ENCODE results near the gene SLITRK6.
"Not testable (repeated sequence)": the region's sequence is repeated elsewhere in the genome, so short reads cannot be mapped to it uniquely, and the experiment has no call there.

Gene SLITRK6, protein sequence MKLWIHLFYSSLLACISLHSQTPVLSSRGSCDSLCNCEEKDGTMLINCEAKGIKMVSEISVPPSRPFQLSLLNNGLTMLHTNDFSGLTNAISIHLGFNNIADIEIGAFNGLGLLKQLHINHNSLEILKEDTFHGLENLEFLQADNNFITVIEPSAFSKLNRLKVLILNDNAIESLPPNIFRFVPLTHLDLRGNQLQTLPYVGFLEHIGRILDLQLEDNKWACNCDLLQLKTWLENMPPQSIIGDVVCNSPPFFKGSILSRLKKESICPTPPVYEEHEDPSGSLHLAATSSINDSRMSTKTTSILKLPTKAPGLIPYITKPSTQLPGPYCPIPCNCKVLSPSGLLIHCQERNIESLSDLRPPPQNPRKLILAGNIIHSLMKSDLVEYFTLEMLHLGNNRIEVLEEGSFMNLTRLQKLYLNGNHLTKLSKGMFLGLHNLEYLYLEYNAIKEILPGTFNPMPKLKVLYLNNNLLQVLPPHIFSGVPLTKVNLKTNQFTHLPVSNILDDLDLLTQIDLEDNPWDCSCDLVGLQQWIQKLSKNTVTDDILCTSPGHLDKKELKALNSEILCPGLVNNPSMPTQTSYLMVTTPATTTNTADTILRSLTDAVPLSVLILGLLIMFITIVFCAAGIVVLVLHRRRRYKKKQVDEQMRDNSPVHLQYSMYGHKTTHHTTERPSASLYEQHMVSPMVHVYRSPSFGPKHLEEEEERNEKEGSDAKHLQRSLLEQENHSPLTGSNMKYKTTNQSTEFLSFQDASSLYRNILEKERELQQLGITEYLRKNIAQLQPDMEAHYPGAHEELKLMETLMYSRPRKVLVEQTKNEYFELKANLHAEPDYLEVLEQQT

DNA sequence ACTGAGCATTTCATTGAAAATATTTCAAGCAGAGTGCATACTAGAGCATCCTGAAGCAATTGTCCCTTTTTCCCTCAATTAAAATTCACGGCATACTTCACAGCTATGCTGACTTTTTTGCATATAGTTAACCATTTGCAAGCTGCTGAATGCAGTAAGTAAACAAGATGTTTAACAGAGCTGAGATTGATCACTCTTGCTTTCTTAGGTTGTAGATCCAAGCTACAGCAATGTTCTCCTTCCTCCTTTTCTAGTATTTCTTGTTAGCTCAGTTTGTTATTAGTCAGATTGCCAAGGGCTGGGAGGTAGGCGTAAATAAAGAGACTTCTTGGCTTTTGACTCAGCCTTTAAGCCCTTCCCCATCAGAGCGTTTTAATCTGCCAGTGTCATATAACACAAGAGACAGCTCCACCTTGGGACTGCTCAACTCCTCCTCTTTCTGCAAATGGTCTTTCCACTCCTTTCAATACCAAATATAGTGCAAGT is at the start of gene SLITRK6:
SLITRK6 (minus strand) TSS at position 323 of the 486 bp plus-strand sequence. CDS start 2,911 bp downstream, outside the sequence.
- DNase-seq = no peak

DNA sequence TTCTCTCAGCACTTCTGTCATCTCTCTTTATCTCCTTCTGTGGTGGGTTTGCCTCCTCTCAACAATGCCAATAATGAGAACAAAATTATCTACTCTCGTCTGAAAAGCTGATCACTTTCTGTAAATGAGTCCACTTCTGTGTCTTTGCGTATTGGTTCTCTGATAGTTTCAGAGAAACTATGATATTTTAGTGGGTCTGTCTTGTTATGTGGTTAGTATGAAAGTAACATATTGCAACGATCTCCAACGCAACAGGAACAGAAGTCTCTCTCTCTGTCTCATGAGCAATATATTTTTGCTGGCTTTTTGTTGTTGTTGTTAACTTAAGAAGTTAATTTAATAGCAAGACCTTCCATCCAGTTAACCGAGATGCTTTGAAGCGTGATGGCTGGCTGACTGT is 47.8 kb upstream of the SLITRK6 start:
- DNase-seq = no peak

DNA sequence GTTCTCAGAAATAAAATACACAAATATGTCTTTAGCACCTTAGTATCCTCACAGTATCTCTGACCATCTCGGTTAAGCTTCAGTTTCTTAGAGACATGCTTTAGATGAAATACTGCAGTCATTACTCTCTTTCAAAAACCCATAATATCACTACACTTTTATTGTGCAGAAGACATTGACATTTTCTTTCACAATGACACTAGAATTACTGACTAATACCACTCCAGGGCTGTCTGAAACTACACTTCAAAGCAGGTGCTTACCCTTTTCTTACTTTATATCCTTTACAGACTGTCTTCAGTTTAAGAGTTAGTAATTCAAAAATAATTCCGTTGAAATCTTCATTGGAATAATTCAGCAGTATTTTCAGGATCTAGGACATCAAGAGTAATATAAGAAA is 42.2 kb upstream of the SLITRK6 start:
- DNase-seq = no peak

DNA sequence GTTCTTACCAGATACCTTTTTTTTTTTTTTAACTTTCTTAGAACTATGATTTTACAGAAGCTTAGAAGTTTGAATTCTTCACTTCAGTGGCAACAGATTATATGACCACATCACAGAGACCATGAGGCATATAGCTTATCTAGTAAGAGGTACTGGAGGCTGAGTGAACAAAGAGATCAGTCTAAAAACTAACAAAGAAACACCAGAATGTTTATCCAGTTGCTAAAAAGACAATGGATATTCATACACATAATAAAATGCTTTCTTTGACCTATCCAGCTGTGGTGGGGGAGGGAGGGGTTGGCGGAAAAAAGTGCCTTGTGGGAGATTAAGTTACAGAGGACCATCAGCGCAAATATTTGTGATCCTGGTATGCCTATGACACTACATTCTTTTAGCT is 34.7 kb upstream of the SLITRK6 start:
- DNase-seq = no peak

DNA sequence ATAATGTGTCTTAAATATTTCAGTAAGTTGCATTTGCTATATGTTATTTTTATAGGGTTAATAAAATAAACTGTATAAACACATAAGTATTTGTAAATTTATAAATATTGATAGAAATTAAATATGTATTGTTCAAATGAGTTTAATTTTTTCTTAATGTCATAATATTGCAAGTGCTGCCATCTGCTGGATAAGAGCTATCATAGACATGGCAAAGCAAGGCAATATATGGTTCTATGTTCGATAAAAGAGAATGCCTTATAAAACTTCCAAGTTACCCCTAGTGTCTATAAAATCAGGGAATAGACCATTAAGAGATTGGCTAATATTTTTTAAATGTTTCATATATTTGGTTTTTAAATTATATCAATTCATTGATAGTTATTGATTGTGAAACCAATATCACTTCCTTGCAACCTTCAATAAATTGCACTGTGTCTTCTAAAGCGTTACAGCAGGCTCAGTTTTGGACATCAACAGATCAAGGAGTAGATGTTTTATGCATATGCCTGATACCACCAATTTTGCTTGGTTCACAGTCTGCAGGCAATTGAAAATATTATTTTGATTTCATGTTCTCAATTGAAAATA is 29.0 kb upstream of the SLITRK6 start:
- no peak for DNase-seq

DNA sequence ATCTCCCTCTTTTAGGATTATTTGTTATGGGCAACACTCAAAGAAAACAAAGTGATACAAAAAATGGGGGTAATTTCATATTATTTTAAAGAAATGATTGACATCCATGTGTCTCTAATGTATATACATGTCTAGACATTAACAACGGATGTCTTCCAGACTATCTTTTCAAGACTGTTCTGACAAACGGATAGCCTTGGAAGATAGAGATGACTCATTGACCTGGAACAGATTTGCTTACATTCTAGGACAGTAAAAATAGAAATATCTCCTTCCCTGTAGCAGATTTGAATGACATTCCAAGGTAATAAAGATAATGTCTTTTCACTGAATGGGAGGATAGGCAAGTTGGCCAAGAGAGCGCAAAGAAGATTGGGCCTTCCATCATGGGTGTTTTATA is 26.2 kb upstream of the SLITRK6 start:
- no peak for DNase-seq

DNA sequence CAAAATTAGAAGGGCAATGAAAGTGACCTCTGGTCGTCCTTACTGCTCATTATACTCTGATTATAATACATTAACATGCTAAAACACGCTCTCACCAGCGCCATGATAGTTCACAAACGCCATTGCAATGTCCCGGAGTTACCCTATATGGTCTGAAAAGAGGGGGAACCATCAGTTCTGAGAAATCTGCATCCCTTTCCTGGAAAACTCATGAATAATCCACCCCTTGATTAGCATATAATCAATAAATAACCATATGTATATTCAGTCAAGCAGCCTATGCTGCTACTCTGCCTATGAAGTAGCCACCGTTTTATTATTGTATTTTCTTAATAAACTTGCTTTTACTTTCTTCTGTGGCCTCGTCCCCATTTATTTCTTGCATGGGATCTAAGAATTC is 24.6 kb upstream of the SLITRK6 start:
- DNase-seq = no peak

DNA sequence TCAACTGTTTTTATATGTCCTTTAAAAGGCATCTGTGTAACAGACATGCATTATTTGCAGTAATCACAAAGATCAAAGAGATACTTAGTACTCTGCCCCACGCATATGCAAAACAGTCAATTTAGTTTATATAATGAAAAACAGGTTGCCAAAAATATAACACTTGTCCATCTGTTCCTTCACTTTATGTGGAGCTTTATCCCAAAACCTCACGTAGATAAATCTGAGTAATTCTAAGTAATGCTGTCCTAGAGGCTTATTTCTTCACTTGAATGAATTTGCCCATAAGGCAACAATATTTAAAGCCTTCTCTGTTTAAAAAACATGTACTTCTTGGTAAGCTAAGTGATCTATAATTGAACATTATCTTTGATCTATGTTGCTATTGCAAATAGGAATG is 20.3 kb upstream of the SLITRK6 start:
- no peak for DNase-seq

DNA sequence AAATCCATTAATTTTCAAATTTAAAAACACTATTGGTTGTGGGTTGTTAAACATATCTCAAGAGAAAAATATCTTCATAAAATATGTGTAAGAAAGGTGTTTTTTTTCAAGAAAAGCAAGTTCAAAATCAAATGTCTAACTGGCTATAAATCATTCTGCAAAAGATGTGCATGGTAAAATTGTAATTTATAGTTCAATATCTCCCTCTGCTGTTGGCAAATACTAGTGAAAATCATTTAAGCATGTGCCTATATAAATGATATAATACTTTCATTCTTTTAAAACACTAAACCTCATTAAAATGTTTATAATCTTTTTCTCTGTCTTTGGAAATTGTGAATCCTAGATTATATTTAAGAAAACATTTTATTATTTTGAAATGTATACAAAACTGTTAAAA is 17.2 kb upstream of the SLITRK6 start:
- no peak for DNase-seq

DNA sequence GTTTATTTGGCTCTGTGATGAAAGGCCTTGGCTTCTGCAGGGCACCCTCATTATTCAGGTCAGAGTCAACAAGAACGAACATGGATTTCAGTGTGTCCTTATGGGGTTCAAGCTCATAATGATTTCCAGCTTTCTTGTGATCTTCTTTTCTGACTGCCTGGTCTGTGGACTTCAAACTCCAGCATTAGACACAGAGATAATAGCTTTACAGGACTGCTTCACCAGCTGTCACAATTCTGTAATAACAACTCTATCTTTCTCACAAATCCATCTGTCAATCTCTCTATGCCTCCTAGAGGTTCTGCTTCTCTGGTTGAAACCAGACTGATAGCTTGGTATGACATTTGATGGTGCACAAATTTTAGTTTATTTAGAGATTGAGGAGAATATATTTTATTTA is 13.1 kb upstream of the SLITRK6 start:
- DNase-seq = no peak

DNA sequence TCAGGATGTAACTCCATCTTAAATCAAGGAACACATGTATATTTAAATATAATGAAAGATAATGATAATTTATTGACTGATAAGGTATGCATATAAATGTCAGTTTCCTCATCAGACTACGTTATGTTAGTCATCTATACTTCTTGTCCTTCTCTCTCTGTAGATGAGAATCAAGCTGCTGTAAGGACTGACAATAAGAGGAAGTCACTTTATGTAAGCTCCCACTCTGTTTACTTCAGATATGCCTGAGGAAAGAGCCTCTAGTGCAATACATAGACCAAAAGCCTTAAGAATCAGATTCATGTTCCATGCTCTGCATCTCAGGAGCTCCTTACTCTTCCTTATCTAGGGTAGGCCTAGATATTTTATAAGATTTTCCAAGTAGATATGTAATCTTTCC is 9.6 kb upstream of the SLITRK6 start:
- no peak for DNase-seq

DNA sequence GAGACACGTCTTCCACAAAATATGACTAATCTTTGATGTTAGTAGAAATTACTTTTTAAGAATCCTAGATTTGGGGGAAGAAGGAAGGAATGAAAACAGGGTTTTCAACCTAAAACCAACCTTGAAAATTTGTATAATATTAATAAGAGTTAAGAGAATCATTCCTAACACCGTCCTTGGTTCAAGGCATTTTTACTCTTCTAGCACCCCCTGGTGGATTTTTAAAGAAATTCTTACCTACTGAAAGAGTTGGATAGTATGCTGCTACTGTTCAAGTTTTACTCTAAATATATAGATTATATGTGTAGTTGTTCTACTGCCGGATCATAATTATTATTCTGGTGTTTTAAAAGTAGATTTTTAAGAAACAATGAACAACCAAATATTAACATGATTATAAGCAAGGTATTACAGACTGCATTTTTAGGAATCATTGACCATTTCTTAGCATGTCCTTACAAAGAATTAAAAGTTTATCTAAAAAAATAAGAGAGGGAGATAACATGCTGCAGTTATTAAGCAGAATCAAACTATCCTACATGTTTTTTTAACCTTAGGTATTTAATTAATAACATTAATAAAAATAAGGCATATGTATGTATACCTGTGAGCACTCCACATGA is 7.4 kb upstream of the SLITRK6 start:
- no peak for DNase-seq

DNA sequence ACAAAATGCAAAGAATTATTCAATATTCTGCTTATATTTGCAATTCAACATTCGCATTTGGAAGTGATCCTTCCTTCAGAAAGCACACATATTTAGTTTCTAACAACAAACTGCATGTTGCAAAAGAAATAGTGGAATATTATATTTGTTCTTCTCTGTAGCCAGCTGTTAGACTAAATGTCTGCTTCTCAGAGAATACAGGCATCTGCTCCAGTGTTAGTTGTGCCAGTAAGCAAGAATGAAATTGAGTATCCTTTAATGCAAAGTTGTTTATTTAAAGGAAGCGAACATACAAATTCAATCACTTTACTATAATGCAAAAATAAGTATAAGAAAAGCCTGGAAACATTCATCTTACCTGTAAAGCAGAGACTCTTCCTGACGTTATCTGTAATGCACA is 663 bp downstream of the SLITRK6 start:
- DNase-seq = no peak

DNA sequence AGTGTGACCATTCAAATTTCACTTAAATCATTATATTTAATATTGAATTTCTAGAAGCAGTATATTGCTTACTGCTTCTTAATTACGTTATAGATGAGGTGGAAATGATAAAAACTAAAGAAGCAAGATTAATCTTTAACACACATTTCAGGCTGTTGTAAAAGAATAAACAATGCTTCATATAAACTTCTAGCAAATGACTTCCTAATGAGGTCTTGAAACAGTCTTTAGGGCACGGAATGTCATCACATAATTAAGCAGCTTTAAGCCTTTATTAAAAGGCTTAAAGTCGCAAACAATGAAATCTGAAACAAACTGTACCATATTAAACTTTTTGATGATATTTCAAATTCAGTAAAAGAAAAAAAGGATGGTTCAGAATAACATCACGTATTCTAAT is 1.9 kb downstream of the SLITRK6 start:
- DNase-seq = no peak

DNA sequence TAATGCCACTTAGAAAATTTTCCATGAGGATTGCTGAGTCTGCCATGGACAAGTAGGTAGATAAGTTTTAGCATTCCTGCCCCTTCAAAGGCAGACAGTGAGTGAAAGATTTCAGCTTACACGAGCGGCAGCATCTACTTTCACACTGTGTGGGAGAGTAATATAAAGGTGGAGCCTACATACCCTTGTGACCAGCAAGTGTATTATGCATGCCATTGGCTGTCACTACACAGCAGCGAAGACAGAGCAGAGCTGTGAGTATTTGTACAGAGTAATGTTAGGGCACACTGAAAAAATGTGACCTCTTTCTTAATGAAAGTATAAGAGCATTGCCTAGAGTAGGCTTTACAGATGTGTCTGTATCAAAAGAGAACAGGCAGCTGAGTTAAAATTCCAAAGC is 14.0 kb downstream of the SLITRK6 start:
- DNase-seq = no peak

DNA sequence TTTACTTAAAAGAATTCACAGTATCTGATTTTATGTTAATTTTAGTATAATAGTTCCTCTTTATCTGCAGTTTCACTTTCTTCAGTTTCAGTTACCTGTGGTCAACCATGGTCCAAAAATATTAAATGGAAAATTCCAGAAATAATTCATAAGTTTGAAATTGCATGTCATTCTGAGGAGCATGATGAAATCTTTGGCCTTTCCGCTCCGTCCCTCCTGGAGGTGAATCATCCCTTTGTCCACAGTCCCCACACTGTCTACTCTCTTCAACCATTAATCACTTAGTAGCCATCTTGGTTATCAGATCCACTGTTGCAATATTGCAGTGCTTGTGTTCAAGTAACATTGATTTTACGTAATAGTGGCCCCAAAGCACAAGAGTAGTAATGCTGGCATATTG is 26.9 kb downstream of the SLITRK6 start:
- no peak for DNase-seq

DNA sequence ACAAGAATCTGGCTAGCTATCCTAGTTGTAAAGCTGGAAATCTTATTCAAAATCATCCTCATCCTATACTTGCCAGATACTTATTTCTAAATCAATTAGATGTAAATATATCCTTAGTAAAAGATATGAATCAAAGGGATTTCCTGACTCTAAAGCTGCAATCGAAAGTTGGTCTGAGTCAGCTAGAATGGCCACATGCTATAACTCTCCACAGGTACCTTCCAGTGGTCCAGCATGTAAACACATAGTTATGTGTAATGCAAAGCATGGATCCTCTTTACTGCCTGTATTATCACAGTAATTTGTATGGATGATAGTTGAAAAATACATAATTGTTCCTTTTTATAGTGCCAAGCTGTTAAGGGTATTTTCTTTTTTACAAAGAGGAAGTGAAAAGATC is 27.4 kb downstream of the SLITRK6 start:
- no peak for DNase-seq

DNA sequence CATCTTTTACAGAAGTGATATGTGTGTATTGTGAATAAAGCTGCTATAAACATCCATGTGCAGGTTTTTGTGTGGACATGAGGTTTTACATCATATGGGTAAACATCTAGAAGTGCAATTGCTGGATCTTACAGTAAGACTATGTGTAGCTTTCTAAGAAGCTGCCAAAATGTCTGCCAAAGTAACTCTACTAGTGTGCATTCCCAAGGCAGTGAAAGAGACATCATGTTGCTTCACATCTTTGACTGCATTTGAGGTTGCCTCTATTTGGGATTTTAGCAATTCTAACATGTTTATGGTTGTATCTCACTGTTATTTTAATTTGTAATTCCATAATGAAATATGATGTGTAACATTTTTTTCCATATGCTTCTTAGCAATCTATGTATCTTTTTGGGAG is 30.3 kb downstream of the SLITRK6 start:
- DNase-seq = no peak

DNA sequence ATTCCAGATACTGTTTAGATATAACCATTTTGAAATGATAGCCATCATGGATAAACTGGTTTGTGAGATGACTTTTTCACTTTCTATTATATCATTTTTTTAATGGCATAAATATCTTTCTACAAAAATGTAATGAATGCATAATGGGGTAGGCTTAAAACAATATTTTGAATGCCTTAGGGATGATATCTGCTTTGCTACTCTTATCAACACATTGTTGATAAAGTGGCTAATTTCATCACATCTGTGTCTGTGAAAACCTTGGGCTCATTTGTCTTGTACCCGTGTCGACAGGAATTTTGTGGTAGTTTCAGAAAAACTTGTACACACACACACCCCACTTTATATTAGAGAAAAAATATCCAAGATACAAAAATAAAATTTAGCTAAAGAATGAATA is 44.1 kb downstream of the SLITRK6 start:
- no peak for DNase-seq

DNA sequence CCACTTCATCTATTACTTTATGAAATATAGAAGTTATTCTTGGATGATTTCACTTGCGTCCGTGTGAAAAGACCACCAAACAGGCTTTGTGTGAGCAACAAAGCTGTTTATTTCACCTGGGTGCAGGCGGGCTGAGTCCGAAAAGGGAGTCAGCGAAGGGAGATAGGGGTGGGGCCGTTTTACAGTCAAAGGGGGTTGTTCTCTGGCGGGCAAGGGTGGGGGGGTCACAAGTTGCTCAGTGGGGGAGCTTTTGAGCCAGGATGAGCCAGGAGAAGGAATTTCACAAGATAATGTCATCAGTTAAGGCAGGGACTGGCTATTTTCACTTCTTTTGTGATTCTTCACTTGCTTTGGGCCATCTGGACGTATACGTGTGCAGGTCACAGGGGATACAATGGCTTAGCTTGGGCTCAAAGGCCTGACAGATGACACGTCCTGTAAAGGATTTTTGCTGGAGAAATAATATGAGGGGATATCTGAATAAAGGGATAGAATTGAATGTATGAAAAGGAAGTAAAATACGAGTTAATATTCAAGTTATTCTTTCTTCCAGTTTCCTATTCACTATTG is 55.9 kb downstream of the SLITRK6 start:
- not testable (repeated sequence) for DNase-seq

All from stimulated activated CD4-positive, alpha-beta T cell treated with anti-CD3 and anti-CD28 coated beads, Interleukin-4, amount 100 ng/mL, for 4 hours (primary cell).